CD4-positive, alpha-beta T cell treated with Interleukin-17A for 4 hours (primary cell): ENCODE results near the gene NCOA5.

Source experiments
- DNase-seq: peaks from one replicate; pipeline ENCODE4 v3.0.0-alpha.2; 2020; ENCODE audit warnings: mixed read lengths

The NCOA5 gene

GRCh38 chr20:46058599-46059281 lies 31.0 kb downstream of the NCOA5 start:
- no peak for DNase-seq

- peak; percentile 28 for DNase-seq
These were observed 31.7 kb downstream of the NCOA5 start for GRCh38 chr20:46057856-46058598.

GRCh38 chr20:46056970-46057855 lies 32.5 kb downstream of the NCOA5 start:
- peak; percentile 37 for DNase-seq

GRCh38 chr20:46056027-46056833 lies 33.5 kb downstream of the NCOA5 start:
- DNase-seq = no peak

- DNase-seq = no peak
These were observed 34.5 kb downstream of the NCOA5 start for GRCh38 chr20:46055269-46055668.

GRCh38 chr20:46054606-46055005 lies 35.2 kb downstream of the NCOA5 start:
- DNase-seq = no peak

GRCh38 chr20:46053416-46053815 lies 36.3 kb downstream of the NCOA5 start:
- DNase-seq = no peak

GRCh38 chr20:46051556-46052308 lies 38.0 kb downstream of the NCOA5 start:
- DNase-seq = no peak

- no peak for DNase-seq
These were observed 38.9 kb downstream of the NCOA5 start for GRCh38 chr20:46050885-46051284.

- DNase-seq = no peak
These were observed 39.3 kb downstream of the NCOA5 start for GRCh38 chr20:46050444-46050843.

- DNase-seq = no peak
These were observed 39.9 kb downstream of the NCOA5 start for GRCh38 chr20:46049815-46050214.

- DNase-seq = no peak
These were observed 40.6 kb downstream of the NCOA5 start for GRCh38 chr20:46049190-46049589.

GRCh38 chr20:46047821-46048220 lies 41.9 kb downstream of the NCOA5 start:
- DNase-seq = no peak

GRCh38 chr20:46046588-46047310 lies 43.0 kb downstream of the NCOA5 start:
- no peak for DNase-seq

GRCh38 chr20:46044896-46045295 lies 44.9 kb downstream of the NCOA5 start:
- no peak for DNase-seq

- DNase-seq = no peak
These were observed 46.2 kb downstream of the NCOA5 start for GRCh38 chr20:46043556-46043955.

- DNase-seq = peak; percentile 52
These were observed 48.7 kb downstream of the NCOA5 start for GRCh38 chr20:46040902-46041535.

- no peak for DNase-seq
These were observed 52.7 kb downstream of the NCOA5 start for GRCh38 chr20:46037036-46037435.

- no peak for DNase-seq
These were observed 53.4 kb downstream of the NCOA5 start for GRCh38 chr20:46036370-46036769.

- no peak for DNase-seq
These were observed 54.0 kb downstream of the NCOA5 start for GRCh38 chr20:46035713-46036112.

GRCh38 chr20:46035253-46035652 lies 54.5 kb downstream of the NCOA5 start:
- no peak for DNase-seq
